Measurements from ENCODE around the gene IFI27. TPM values are rescaled to one million over a fixed set of nuclear protein-coding genes. Genes with fewer than 3 reads are reported as not detected.

IFI27 gene
- total RNA-seq: 30.7 and 39.5 TPM in 2 replicates

DNA sequence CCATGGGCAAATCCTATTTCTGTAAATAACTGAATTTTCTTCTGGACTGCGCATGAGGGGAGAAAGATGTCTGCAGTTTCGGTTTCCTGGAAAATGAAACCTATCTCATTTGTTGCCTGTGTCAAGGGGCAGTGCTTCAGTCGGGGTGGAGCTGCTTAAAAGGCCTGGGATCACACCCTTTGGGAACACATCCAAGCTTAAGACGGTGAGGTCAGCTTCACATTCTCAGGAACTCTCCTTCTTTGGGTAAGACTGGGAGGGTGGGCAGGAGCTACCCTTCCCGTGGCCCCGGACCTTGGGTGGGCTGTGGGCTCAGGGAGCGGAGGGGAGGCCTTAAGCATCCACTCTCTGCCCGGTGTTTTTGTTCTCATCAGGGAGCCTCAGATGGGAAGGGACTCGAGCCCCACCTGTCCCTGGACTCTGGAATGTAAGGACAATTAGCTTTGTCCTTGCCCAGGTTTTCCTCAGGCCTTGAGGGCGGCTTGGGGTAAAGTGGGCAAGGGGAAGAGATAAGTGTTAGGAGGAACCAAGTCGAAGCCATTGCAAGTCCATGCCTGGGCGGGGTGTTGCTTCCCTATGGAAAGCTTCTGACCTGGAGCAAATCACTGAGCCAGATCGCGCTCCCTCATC lies at the start of gene IFI27:
Gene IFI27, plus strand, starts transcription at position 185 of the 630 bp plus-strand sequence.

DNA sequence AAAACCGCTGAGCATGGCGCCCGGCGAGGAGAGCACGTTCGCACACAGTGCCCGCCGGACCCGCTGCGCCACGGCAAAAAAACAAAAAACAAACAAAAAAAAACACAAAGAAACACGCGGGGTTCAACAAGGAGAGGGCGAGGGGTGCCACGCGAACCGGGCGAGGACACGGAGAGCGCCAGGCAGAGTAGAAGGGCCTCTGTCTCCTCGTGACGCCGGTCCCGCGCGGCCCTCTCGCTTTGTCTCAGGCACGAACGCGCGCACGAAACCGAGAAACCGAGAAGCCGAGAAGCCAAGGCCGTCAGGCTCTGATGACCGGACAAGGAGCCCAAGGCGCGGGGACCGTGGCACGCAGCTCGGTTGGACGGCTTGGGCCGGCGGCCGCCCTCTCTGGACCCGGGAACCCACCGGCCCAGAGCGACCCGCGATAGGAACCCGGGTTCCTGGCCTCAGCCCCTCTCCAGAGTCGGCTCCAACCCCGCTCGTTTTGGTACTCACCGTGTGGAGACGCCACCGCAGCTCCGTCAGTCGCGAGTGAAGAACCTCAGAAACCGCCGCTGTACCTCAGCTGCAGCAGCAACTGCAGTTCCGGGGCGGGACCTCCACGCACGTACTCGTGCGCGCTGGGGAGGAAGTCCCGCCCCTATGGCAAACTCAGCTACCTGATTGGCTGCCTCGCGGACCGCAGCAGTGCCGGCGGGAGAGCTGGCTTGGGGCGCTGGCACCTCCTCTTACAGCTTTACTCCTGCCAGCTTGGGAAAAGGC lies 29.7 kb upstream of the IFI27 start, which contains the start of the genes DDX24 and IFI27L1:
Gene DDX24, minus strand, starts transcription at position 582 of the 765 bp plus-strand sequence. CDS start 1,460 bp downstream, outside the sequence.
Gene IFI27L1, plus strand, starts transcription at position 690 of the 765 bp plus-strand sequence. CDS start 15,628 bp downstream, outside the sequence.

DNA sequence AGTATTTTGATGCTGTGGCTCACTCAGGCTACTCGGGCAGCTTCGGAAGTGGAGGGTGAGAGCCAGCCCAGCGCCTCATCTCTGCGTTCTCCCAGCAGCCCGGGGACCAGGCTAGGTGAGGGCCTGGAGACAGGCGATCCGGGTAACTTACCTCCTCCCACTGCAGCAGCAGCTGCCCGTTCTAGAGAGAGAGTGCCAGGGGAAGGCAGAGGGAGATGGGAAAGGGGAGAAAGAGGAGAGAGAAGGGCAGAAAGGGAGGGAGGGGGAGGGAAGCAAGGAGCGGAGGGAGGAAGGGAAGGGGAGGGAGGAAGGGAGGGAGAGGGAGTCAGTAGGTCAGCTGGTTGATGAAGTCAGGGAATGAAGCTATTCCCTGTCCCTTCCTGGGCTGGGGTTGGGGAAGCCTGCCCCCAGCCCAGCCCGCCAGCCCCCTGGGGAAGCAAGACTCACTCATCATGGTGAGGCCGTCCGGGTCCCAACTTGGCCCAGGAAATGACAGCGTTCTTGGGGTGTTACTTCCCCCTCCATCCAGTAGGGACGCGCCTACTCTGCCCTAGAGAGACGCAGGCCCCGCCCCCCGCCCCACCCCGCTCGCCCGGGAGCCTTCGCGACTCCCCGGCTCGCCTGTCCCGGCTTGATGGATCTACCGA lies 18.7 kb downstream of the IFI27 start, which contains the start of gene IFI27L2:
Gene IFI27L2, minus strand, starts transcription at position 494 of the 647 bp plus-strand sequence. Its CDS starts 40 bp downstream, at position 454.

Other genes with a start within 250 kb of the IFI27 start
- gene FAM181A, start 183.4 kb upstream of the IFI27 start, total RNA-seq: not detected in 2 replicates
- gene ASB2, start 134.2 kb upstream of the IFI27 start, total RNA-seq: under 0.01 and 1.9 TPM in 2 replicates
- not detected in 2 replicates for gene CCDC197, start 113.4 kb upstream of the IFI27 start, total RNA-seq
- 1.7 and 7.5 TPM in 2 replicates for gene OTUB2, start 84.4 kb upstream of the IFI27 start, total RNA-seq
- 98.5 and 127 TPM in 2 replicates for gene DDX24, start 29.5 kb upstream of the IFI27 start, total RNA-seq
- 7.7 and 8.9 TPM in 2 replicates for gene IFI27L1, start 29.4 kb upstream of the IFI27 start, total RNA-seq
- 46.0 and 79.5 TPM in 2 replicates for gene IFI27L2, start 18.9 kb downstream of the IFI27 start, total RNA-seq
- 12.1 and 24.6 TPM in 2 replicates for gene PPP4R4, start 63.6 kb downstream of the IFI27 start, total RNA-seq
- gene SERPINA10, start 182.5 kb downstream of the IFI27 start, total RNA-seq: not detected in 2 replicates
- 0.48 TPM in 1 of 2 replicates, not detected in the other for gene SERPINA6, start 212.6 kb downstream of the IFI27 start, total RNA-seq

All from tracheal epithelial cell (primary cell).